SH-SY5Y (cell line): Measurements from ENCODE around the gene ARHGDIA.

ENCODE experiments used
- GATA2 ChIP-seq: IDR thresholded peaks from 2 replicates; pipeline ENCODE4 v1.6.1; 2011; ENCODE audit warnings: mild to moderate bottlenecking, low read depth, low read length
- GATA3 ChIP-seq: IDR thresholded peaks from 2 replicates; pipeline ENCODE4 v1.6.1; 2011; ENCODE audit warnings: low read depth, mild to moderate bottlenecking, low read length, moderate library complexity

DNA sequence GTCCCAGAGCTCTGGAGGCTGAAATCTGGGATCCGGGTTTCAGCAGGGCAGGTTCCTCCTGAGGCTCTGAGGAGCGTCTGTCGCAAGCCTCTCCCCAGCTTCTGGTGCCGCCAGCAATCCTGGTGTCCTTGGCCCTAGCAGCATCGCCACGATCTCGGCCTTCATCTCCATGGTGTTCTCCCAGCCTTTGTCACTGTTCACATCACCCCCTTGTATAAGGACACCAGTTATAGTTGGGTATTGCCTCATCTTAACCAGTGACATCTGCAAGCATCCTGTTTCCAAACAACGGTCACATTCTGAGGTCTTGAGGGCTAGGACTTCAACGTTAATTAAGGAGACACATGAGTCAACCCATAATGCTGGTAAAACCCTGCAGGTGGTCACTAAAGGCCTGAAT, 33.5 kb downstream of the ARHGDIA start:
- TF ChIP-seq GATA2 (no peak), GATA3 (no peak)
